Measurements from ENCODE around the gene ENDOV. TPM values are rescaled to one million over a fixed set of nuclear protein-coding genes. Genes with fewer than 3 reads are reported as not detected.

ENDOV gene
- total and polyA plus RNA-seq, 2 of the 13 experiments (the other 11 are each of a cell fraction or from before 2014, with no cell fraction given): 15.1 to 17.1 TPM

DNA sequence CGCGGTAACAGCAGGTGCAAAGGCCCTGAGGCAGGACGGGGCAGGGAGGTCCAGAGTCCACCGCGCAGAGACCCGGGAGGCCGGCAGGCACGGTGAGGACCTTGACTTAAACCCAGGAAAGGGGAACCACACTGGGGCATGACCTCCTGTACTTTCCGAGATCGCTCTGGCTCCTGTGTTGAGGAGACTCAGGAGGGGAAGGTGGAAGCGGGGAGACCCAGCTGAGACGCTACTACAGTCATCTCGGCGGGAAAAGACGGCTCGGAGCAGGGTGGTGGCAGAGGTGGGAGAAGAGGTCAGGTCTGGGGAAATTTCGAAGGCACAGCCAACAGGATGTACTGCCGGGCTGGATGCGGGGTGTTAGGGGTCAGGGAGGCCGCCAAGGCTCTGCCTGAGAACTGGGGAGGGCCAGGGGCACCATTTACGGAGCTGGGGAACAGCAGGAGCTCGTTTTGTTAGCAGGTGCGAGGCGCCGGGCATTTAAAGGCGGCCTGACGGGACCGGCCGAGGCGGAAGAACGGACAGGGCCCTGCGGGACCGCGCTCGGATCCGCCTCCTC, 39.1 kb downstream of the ENDOV start (continued):
- TF ChIP-seq, protein P1, sequence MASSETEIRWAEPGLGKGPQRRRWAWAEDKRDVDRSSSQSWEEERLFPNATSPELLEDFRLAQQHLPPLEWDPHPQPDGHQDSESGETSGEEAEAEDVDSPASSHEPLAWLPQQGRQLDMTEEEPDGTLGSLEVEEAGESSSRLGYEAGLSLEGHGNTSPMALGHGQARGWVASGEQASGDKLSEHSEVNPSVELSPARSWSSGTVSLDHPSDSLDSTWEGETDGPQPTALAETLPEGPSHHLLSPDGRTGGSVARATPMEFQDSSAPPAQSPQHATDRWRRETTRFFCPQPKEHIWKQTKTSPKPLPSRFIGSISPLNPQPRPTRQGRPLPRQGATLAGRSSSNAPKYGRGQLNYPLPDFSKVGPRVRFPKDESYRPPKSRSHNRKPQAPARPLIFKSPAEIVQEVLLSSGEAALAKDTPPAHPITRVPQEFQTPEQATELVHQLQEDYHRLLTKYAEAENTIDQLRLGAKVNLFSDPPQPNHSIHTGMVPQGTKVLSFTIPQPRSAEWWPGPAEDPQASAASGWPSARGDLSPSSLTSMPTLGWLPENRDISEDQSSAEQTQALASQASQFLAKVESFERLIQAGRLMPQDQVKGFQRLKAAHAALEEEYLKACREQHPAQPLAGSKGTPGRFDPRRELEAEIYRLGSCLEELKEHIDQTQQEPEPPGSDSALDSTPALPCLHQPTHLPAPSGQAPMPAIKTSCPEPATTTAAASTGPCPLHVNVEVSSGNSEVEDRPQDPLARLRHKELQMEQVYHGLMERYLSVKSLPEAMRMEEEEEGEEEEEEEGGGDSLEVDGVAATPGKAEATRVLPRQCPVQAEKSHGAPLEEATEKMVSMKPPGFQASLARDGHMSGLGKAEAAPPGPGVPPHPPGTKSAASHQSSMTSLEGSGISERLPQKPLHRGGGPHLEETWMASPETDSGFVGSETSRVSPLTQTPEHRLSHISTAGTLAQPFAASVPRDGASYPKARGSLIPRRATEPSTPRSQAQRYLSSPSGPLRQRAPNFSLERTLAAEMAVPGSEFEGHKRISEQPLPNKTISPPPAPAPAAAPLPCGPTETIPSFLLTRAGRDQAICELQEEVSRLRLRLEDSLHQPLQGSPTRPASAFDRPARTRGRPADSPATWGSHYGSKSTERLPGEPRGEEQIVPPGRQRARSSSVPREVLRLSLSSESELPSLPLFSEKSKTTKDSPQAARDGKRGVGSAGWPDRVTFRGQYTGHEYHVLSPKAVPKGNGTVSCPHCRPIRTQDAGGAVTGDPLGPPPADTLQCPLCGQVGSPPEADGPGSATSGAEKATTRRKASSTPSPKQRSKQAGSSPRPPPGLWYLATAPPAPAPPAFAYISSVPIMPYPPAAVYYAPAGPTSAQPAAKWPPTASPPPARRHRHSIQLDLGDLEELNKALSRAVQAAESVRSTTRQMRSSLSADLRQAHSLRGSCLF (CRISPR knock-in tag; IDR thresholded peaks at IDR 0.05; ENCODE audit: borderline replicate concordance): no peak
- TF ChIP-seq POLR2A (IDR thresholded peaks at IDR 0.05; ENCODE audit: insufficient read depth in 1 of 2, low read depth in 2 of 2, low read length in 2 of 2) (peak in 1 of 2 experiments; percentile 48; a peak in 1 of 4 replicates), ZNF547 (CRISPR knock-in tag; IDR thresholded peaks at IDR 0.05) (no peak; the same call in 1 of the 2 replicates), ZNF292 (CRISPR knock-in tag; IDR thresholded peaks at IDR 0.05; ENCODE audit: borderline replicate concordance, low read depth) (peak; percentile 43), CHCHD3 (CRISPR knock-in tag; IDR thresholded peaks at IDR 0.05) (no peak), KDM1A (CRISPR knock-in tag; IDR thresholded peaks at IDR 0.05) (peak; percentile 98), ESRRA (CRISPR knock-in tag; IDR thresholded peaks at IDR 0.05; ENCODE audit: low read depth) (no peak), YY1 (IDR thresholded peaks at IDR 0.05; ENCODE audit: insufficient read depth, insufficient replicate concordance, low read depth, low read length) (no peak), ZSCAN9 (CRISPR knock-in tag; IDR thresholded peaks at IDR 0.05; ENCODE audit: borderline replicate concordance) (no peak), RFX3 (CRISPR knock-in tag; IDR thresholded peaks at IDR 0.05) (0 out of 2 replicates have a peak, but pooled peaks have one; percentile 11), MXD4 (CRISPR knock-in tag; IDR thresholded peaks at IDR 0.05) (no peak), MTA1 (CRISPR knock-in tag; IDR thresholded peaks at IDR 0.05; ENCODE audit: borderline replicate concordance) (no peak), ZNF496 (CRISPR knock-in tag; IDR thresholded peaks at IDR 0.05; ENCODE audit: insufficient replicate concordance) (no peak)
- TF ChIP-seq, protein P2, sequence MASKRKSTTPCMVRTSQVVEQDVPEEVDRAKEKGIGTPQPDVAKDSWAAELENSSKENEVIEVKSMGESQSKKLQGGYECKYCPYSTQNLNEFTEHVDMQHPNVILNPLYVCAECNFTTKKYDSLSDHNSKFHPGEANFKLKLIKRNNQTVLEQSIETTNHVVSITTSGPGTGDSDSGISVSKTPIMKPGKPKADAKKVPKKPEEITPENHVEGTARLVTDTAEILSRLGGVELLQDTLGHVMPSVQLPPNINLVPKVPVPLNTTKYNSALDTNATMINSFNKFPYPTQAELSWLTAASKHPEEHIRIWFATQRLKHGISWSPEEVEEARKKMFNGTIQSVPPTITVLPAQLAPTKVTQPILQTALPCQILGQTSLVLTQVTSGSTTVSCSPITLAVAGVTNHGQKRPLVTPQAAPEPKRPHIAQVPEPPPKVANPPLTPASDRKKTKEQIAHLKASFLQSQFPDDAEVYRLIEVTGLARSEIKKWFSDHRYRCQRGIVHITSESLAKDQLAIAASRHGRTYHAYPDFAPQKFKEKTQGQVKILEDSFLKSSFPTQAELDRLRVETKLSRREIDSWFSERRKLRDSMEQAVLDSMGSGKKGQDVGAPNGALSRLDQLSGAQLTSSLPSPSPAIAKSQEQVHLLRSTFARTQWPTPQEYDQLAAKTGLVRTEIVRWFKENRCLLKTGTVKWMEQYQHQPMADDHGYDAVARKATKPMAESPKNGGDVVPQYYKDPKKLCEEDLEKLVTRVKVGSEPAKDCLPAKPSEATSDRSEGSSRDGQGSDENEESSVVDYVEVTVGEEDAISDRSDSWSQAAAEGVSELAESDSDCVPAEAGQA (IDR thresholded peaks at IDR 0.05; ENCODE audit: low read depth): no peak
- TF ChIP-seq, protein P2 (CRISPR knock-in tag; IDR thresholded peaks at IDR 0.05; ENCODE audit: borderline replicate concordance): no peak
- TF ChIP-seq, protein P3, sequence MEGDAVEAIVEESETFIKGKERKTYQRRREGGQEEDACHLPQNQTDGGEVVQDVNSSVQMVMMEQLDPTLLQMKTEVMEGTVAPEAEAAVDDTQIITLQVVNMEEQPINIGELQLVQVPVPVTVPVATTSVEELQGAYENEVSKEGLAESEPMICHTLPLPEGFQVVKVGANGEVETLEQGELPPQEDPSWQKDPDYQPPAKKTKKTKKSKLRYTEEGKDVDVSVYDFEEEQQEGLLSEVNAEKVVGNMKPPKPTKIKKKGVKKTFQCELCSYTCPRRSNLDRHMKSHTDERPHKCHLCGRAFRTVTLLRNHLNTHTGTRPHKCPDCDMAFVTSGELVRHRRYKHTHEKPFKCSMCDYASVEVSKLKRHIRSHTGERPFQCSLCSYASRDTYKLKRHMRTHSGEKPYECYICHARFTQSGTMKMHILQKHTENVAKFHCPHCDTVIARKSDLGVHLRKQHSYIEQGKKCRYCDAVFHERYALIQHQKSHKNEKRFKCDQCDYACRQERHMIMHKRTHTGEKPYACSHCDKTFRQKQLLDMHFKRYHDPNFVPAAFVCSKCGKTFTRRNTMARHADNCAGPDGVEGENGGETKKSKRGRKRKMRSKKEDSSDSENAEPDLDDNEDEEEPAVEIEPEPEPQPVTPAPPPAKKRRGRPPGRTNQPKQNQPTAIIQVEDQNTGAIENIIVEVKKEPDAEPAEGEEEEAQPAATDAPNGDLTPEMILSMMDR (CRISPR knock-in tag; IDR thresholded peaks at IDR 0.05): no peak
